HG03045 (cell line): ENCODE results near the gene GUCD1.

Experiments
- ATAC-seq: cut with Tn5 transposase; IDR thresholded peaks from one replicate; pipeline ENCODE4 v1.9.1; 2021; ENCODE audit warnings: mild to moderate bottlenecking, moderate library complexity; ENCODE audit not compliant: unreplicated experiment

GUCD1 gene

DNA sequence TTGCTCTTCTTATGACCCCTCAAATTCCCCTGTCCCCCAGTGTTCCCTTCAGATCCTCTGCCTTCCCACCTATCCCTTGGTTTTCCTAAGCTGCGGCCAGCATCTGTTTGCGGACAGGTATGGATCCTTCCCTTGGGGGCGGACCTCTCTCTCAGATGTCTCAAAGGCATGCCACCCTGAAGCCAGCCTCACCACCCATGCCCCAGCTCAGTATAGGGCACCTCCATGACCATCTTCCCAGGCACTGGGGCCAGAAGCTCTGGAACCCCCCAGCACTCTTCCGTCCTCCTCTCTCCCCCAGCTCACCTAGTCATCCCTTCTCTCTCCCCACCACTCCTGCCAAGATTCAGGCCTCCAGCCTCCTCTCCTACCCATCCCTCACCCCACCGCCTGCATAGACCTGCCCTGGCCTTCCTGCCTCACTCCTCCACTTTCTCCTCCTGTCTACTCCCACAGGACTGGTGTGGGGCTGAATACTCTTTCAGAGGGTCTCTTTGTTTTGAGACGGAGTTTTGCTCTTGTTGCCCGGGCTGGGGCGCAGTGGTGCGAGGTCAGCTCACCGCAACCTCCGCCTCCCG is 35.7 kb upstream of the GUCD1 start:
- no peak for ATAC-seq

DNA sequence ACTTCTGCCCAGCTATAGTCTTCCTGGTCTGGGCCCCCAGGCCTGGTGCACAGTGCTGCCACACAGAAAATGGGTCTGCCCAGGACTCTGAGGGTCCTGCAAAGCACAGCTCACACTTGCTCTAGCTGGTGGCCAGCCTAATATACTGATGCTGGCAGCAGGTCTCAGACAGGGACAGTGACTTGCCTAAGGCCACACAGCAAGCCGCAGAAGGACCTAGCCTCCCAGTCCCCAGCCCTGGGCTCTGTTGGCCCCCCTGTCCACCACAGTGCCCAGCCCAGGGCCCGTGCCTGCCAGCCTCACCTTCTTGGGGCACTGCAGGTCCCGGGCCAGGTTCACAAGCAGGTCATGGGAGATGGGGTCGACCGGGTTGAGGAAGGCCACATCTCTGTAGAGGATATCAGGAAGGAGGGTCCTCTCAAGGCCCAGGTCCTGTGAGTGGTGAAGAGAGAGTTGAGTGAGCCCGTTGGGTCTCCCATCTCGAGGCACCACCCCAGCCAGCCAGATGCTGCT is 34.6 kb upstream of the GUCD1 start:
- no peak for ATAC-seq

DNA sequence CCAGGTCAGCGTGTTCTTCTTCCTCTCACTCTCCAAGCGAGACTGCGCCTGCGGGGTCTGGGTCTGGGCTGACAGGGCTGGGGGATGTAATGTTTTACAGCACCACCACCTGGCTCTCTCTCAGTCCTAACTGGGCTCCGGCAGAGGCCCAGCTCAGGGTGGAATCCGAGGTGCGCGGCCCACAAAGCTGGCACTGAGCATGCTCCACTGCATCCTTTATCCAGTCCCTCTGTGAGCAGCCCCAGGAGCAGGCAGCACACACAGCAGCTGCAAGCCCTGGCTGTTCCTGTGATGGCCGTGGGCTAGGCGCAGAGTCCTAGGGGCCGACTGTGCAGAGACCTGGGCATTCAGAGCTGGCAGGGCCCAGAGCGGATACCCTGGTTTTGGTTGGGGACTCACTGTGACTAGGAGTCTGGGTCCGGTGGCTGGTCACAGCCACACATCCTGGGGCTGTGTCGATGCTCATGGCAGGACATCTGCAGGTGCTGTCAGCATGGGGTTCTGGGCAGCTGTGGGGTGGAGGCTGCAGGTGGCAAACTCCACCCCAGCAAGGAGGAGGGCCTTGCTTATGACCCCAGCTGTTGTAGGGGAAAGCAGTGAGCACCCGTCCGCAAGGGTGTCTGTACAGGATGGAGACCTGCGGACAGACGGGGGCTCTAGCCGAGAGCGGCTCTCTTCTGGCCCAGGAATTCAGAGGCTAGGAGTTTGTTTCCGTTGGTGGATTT is 34.0 kb upstream of the GUCD1 start:
- no peak for ATAC-seq

DNA sequence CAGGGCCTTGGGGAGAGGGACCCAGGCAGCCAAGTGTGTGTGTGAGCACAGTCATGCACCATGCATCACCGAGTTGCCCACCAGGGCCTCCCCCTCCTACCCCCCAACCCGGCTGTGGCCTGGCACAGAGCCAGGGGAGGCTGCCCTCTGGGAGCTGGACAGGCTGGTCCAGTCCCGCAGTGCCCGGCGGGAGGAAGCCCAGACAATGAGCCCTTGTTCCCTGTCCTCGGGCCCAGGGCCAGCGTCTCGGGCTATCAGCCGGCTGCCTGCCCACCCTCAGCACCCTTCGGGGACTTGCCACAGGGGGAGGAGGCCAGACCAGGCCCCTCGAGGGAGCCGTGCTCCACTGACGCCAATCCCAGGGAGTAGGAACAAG is 33.4 kb upstream of the GUCD1 start:
- no peak for ATAC-seq

DNA sequence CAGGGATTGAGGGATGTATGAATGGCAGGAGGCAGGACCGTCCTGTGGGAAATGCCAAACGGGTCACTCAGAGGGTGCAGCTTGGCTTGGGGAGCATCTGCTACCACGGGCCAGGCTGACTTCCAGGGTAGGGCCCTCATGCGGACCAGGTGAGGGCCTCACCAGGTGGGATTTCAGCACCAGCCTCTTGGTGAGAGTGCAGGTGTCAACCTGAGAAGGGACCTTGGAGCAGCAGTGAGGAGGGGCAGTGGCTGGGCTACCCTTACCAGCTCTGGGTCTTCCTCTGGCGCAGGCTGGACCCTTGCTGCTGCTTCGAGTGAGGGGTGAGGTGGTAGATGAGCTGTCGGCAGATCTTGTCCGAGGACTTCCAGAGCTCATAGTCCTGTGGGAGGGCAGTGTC is 33.0 kb upstream of the GUCD1 start:
- no peak for ATAC-seq

DNA sequence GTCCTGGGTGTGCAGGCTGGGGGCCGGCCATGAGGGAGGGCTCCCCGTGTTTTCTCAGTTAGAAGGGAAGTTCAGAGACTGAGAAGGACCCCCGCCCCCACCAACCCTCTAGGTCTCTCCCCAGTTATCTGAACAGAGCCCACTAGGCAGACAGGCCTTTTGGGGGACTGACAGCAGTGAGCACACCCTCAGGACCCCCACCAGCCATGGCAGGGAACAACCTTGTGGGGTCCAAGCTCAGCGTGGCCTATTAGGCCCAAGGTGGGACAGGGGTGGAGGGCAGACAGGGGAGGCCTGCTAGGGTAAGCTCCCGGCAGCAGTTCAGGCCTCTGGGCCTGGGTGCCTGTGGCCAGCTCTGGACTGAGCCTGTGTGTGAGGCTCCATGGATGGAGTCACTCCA is 32.3 kb upstream of the GUCD1 start:
- no peak for ATAC-seq

DNA sequence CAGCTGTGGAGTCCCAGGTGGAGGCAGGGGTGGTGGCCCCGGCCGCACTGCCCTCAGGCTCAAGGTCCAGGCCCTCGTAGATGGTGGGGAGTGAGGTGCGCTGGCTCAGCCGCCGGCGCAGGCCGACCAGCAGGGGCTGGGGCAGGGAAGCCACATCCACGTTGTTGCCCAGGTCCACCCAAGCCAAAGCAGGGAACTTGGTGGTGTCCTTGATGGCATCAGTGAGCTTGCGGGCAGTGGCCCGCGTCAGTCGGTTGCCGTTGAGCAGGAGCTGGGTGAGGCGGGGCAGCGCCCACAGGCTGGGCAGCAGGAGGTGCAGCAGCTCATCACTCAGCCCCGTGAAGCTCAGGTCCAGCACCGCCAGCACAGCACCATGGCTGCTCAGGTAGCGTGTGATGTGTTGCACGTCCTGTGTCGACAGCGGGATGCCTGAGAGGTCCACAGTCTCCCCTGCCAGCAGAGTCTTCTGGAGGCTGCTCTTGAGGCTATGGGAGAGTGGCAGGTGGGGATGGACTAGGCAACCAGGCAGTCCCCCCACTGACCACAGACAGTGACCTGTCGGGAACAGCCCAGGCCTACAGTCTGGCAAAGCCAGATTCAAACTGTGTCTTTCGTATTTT is 31.1 kb upstream of the GUCD1 start:
- ATAC-seq = no peak

DNA sequence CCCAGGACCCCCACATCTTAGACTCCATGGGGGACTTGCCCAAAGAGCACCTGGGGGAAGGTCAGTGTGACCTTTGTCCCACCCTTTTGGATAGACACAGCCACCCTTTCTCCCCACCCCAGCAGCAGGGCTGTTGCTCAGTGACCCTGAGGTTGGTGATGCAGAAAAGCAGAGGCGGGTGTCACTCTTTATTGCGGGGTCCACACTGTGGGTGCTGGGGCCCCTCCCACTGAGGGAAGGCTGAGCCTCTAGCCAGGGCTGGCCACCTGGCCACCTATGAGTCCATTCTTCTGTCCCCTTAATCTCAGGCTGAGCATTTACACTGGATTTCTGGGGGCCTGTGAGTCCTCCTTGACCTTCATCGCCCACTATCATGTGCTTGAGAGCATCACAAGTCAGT is 30.5 kb upstream of the GUCD1 start:
- ATAC-seq = no peak

DNA sequence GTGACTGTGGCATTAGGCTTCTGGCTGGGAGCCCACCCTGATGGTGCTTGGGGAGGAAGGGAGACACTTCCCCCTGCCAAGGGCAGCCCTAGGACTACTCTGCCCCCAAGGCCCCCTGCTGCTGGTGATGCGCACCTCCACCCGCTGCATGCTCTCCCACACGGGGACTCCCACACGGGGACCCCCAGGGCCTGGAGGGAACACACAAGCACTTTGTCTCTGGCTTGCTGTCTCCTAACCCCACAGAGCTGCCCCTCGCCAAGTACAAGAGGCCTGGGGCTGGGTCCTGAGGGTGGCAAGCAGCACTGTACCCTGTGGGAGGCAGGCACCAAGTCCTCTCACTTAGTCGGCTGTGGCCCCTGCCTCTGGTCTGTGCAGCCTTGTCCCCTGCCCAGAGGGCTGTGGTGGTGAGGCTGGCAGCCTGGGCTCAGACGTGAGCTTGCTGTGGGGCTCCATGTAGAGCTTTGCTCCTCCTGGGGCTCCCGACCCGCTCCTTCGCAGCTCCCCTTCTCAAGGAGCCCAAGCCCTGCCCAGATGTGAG is 30.0 kb upstream of the GUCD1 start:
- ATAC-seq = no peak

DNA sequence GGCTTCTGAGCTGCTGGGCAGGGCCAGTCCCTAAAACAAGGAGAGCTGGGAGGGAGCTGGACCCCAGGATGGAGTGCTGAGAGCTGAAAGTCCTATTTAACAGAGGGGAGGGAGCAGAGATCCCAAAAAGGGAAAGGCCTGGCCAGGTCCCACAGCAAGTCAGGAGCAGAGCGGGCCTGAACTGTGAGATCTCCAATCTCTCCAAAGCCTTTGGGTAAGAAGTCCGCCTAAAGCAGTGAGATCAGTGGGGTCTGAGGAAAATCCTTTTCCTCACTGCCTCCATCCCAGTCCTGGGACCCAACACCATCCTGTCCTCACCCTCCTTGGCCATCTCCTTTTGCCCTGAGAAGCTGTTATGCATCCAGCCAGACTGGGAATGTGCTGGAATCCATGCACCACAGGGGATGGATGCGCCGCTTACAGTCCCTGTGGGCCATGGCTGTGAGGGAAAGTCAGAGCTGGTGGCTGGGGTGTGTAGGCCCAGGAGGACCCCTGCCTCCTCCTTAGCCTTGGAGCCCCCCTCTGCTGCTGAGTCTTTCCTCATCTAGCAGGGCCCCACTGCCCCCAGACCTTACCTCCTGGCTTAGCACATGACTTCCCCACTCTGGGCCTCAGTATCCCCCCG is 29.3 kb upstream of the GUCD1 start:
- no peak for ATAC-seq

DNA sequence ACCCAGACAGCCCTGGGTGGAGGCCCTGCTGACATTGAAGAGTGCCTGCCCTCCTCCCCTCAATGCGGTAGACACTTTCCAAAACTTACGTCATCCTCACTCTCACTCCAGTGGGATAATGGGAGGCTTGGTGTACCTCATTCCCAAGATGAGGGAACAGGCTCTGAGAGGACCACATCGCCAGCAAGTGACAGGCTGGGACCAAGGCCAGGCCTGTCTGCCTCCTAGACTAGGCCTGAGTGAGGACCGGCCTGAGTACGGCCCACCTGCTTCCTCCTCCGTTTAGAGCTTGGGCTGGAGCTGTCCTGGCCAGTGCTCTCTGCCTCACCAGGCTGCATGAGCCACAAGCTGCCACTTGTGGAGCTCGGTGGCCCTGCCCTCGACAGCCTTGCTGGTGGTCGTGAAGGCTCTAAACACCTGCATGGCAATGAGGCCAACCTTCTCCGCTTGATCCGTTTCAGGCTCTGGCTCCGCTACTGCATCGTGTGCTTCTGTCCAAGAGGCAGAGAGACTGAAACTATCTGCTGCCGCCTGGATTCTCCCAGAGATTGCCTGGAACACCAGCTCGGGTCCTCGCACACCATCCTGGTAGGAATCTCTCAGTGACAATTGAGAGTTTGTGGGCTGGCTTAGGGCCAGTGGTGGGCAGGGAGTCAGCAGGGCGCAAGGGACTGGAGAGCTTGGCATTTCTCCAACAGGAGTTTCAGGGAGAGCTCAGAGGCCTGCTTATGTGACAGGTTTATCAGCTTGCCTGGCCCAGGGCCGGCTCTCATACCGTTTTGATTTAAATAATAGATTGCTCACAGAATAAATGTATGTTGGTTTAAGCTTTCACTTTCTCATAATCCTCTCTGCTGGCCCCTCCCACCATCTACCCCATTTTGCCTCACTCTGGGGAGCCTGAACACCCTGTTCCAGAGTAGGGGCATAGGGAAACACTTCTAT is 28.6 kb upstream of the GUCD1 start:
- no peak for ATAC-seq

DNA sequence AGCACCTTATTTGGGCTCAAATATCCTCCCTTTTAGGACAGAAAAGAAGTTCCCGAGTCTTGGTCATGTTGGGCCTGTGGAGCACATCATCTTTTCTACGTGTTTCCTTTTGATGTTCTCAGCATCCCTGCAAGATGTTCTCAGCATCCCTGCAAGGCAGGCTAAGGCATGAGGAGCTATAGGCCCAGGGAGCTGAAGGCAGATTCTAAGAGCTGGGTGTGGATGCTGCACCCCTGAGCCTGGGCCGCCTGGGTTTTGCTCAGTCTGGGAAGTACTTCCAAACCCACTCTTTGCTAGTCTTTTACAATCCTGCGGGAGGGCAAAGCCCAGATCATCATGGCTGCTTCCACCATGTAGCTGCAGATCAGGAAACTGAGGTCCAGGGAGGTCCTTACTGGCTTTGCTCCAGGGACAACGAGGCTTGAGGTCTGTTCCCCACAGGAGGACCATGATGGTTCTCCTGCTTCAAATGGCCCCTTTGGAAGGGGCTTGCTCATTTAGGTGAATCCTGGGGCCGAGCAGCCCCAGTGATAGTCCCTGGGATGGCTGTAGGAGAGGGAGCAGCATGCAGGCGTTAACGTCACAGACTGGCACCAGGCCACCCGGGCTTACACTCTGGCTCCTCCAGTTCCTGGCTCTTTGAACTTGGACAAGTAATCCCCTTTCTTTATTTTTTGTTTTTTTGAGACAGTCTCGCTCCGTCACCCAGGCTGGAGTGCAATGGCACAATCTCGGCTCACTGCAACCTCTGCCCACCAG is 27.3 kb upstream of the GUCD1 start:
- no peak for ATAC-seq

DNA sequence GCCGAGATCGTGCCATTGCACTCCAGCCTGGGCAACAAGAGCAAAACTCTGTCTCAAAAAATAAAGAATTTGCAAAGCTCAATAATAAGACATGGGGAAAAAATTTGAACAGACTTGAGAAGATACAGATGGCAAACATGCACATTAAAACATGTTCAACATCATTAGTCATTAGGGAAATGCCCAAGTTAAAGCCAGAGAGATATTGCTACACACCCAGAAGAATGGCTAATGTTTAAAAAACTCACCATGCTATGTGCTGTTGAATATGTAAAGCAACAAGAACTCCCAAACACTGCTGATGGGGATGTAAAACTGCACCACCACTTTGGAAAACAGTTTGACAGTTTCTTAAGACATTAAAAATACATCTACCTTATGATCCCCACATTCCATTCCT is 25.3 kb upstream of the GUCD1 start:
- ATAC-seq = no peak

DNA sequence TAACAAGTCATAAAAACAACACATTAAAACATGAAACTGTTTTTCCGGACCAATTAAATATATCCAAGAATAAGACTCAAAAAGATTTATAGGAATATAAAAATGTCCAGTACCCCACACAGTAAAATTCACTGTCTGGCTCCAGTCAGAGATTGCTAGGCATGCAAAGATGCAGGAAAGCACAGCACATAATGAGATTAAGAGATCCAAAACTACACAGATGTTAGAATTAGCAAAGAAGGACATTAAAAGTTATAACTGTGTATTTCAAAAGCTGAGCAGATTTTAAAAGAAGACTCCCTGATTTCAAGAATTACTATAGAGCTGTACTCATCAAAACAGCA is 24.3 kb upstream of the GUCD1 start:
- no peak for ATAC-seq

DNA sequence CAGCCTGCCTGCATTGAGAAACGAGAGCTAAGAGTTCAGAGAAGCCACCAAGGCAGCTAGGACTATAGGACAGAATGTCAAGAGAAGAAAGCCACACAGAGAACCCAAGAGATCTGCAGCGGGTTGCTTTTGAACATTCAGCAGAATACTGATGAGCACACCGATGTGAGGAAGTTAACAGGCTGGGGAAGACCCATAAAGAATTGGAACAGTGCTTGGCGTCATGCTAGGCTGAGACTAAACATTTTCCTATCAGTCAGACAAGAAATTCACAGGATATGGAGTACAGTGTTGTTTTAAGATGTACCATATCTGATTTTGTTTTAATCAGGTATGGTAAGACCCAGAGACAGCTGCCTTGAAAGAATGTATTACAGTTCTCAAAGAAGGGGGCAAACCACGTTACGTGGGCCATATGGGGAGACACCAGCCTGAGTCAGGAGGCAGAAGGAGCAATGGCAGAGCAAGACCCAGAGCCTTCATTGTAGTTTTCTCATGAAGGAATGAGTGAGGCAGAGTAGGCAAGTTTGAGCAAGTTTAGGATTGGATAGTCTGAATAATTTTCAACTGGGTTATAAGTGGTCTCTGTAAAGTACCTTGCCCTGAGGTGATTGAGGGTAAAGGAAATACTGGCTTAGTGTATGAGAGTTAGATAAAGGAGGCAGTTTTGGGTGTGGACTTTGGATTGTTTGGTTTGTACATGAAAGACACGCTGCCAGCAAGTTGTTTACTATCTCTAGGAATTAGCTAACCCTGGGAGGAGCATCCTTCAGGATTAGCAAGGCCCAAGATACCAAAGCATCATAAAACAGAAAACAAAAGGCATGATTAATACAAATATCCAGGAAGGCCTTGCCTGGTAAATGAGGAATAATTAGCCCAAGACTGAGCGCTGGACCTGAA is 23.7 kb upstream of the GUCD1 start:
- no peak for ATAC-seq

DNA sequence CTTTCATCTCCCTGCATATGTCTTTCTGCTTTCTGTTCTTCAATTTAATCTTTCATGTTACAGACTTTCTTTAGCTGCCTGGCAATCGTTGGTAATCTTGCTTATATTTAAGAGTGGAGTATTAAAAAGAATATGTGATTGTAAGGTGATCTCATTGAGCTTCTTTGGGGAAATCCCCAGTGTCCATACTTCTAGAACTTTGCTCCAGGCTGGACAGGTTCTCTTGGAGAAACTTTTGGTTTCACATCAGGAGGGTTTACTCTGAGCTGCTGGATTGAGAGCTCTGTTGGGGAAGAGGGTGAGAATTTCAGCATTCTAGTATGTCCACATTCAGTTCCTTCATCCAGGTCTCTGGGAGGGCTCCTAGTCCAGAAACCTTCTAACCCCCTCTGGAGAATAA is 21.8 kb upstream of the GUCD1 start:
- no peak for ATAC-seq

DNA sequence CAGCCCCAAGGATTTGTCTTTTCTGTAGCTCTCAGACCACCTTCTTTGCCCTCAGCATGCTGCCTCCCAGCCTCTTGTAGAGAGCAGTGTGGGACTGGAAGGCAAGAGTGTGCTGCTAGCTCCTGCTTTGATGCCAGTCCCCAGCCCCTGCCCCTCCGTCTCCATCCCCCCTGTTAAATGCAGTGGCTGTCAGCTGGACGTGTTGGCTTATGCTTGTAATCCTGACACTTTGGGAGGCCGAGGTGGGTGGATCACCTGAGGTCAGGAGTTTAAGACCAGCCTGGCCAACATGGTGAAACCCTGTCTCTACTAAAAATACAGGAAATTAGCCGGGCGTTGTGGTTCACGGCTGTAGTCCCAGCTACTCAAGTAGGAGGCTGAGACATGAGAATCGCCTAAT is 16.3 kb upstream of the GUCD1 start:
- no peak for ATAC-seq

DNA sequence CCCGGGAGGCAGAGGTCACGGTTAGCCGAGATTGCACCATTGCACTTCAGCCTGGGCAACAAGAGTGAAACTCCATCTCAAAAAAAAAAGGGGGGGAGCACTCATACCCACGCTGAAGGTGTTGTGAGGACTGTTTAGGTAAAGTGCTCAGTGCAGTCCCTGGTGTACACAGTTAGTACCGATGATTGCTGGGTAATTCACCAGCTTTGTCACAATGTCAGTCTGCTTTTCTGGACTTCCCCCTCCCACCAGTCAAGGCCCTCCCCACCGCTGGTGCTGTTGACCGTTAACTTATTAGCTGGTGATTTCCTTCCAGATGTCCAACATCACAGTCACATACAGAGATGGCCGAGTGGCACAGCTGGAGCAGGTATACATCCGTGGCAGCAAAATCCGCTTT is 12.7 kb upstream of the GUCD1 start:
- ATAC-seq = no peak

DNA sequence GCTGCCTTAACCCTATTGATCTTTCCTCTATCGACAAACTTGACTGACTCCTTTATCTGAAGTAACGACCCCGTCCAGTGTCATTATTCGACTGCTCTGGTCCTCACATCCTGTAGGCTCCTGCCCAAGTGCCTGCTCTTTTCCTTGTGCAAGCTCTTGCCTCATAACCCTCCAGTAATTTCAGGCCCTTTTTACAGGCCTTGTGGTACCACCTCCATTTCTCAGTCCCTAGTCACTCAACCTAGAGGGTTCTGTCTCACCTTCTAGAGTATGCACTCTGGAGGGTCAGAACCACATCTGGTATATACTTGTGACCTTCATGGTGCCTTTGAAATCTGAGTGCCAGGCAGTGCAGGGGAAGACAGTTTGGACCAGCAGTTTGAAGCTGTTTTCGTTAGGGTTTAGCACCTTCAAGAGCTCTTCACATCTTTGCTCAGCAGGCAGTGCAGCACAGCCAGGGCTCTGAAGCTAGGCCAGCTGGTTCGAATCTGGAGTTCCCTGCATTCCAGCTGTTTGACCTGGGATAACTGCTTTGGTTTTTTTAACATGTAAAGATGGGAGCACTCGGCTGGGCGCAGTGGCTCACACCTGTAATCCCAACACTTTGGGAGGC is 12.1 kb upstream of the GUCD1 start:
- no peak for ATAC-seq
